GM18498 (cell line): ENCODE results near the gene CDKN1B.
A peak's percentile ranks its signal among the peaks of the same experiment; 100 is the strongest.

Experiments
- ATAC-seq: cut with Tn5 transposase; IDR thresholded peaks from one replicate; pipeline ENCODE4 v1.9.1; 2021; ENCODE audit warnings: mild to moderate bottlenecking, moderate library complexity; ENCODE audit not compliant: unreplicated experiment

The CDKN1B gene

GRCh38 chr12:12700254-12700653 lies 16.9 kb upstream of the CDKN1B start:
- no peak for ATAC-seq

GRCh38 chr12:12701457-12701856 lies 15.7 kb upstream of the CDKN1B start:
- no peak for ATAC-seq

- peak; percentile 65 for ATAC-seq
Observed at GRCh38 chr12:12704593-12705230, 12.5 kb upstream of the CDKN1B start.

DNA sequence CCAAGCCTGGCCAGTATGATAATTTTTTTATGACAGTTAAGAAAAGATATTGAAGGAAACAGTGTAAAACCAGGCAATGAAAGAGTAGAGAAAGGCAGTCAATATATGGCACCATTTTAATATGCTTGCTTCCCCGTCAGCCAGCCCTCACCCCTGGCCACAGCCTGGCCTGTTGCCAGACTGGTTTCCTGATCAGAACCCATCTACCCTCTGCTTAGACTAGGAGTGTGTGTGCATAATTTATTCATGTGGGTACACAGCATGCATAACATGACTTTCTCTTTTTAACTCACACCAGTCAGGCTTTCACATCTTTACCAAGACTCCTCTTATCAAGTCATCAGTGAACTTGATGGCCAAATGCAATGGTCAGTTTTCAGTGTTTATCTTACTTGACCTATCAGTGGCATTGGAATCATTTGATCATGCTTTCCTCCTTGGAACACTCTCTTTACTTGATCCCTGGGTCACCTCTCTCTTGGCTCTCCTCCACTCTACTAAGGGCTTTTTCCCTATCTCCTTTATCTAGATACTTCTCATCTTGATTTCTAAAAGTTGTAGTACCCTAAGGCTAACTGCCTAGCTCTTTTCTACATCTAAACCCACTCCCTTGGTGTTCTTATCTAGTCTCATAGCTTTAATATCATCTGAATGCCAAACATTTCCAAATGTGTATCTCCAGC lies 11.2 kb upstream of the CDKN1B start:
- no peak for ATAC-seq

- no peak for ATAC-seq
Observed at GRCh38 chr12:12713932-12714275, 3.3 kb upstream of the CDKN1B start.

- ATAC-seq: peak; percentile 30
Observed at GRCh38 chr12:12714276-12715021, 2.7 kb upstream of the CDKN1B start.

DNA sequence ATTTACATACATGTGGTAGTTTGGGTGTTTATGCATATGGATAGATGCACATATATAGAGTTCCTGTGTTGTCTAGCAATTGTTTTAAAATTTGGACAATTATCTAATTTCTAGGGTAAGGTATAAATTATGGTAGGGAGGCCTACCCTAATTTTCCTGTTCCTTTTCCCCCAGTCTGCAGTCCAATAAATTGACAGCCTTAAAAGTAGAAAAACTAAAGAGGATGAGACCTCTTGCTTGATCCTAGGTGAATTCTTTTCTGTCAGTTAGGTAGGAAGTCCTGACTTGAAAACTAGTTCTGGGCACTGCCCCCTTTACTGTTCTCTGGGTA lies 2.1 kb upstream of the CDKN1B start:
- no peak for ATAC-seq

DNA sequence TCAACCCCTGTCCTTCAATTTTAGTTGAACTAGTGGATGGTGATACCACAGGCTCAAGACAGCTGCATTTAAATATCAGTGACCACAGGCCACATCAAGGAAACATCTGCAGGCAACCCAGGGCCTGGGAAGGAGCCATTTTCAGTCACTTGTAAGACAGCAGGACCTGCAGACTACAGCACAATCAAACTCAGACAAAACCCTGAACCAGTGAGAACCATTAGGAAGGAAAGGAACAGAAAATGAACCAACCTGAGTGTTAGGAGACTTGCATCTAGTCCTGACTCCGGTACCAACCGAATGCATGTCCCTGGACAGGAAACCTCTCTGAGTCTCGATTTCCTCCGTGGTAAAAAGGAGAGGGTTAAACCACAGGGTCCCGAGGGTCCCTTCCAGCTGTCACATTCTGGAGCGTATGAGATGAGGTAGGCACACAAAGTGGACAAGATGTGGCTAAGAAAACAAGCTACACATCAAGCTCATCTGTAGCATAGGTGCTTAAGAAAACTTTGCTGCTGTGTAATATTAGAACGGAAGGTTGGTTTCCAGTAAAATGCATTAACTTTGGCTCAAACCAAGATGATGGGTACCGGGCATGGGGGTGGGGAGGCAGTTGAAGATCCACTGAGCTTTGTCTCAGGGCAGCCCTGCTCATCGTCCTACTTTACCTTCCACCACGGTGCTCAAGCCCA lies 1.6 kb upstream of the CDKN1B start:
- no peak for ATAC-seq

GRCh38 chr12:12716151-12716792 lies 896 bp upstream of the CDKN1B start:
- ATAC-seq: no peak

GRCh38 chr12:12717586-12718380 lies 615 bp downstream of the CDKN1B start:
- ATAC-seq: peak; percentile 11

DNA sequence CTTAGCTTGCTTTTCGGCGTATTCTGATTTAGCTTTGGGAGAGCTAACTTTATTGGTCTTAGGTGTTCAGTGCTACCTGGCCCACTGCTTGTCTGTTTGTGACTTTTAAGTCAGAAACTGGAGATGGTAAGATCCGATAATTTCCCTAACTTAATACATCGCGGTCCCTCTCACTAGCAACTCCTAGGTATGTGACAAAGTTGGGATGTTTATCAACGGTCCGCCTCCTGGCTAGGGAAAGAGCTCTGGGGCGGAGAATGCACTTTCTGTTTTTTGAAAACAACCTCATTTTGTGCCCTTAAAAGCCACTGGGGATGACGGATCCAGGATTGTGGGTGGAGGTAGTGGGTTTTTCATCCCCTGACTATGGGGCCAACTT lies 1.2 kb downstream of the CDKN1B start:
- no peak for ATAC-seq

DNA sequence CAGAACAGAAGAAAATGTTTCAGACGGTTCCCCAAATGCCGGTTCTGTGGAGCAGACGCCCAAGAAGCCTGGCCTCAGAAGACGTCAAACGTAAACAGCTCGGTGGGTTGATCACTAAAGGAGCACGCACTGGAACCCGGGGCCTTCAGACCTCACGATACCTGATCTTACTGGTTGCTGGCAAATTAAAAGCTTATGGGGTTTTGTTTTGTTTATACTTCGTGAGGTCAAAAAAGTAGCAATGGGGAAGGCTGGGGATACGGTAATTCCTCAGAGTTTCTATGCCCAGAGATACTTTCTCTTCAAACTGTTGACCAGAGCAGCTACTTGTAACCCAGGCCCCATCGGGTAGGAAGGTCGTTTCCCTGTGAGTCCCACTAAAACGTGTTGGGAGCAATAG lies 1.7 kb downstream of the CDKN1B start:
- no peak for ATAC-seq

- no peak for ATAC-seq
Observed at GRCh38 chr12:12719496-12719895, 2.3 kb downstream of the CDKN1B start.

DNA sequence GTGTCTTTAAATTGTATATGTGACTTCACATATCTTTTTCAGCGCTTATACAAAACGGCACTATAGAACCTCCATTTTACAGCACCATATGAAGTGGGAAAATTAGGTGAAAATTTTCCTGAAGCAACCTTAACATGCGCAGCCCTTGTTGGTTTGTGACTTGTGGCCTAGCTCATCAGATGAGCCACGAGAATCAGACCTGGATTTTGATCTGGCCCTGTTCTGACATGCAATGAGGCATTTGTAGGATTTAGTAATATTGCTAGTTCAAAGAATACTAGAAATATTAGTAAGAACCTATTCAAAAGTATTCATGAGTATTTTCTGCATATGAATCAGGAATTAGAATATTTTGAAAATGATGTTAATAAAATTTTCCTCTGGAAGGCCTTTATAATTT lies 2.9 kb downstream of the CDKN1B start:
- ATAC-seq: no peak

DNA sequence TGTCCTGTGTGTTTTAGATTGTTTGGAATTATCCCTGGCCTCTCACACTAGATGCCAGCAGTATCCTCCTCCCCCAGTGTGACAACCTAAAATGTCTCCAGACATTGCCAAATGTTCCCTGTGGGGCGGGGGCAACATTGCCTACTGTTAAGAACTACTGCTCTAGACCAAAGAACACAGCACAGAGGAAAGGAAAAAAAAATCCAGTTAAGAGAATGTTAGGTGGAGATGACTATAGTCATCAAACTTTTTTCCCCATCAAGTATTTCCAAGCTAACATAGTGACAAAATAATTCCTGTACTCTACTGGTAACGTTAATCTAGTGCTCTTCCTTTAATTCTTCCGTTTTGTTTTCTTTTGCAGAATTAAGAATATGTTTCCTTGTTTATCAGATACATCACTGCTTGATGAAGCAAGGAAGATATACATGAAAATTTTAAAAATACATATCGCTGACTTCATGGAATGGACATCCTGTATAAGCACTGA lies 3.5 kb downstream of the CDKN1B start:
- ATAC-seq: no peak

DNA sequence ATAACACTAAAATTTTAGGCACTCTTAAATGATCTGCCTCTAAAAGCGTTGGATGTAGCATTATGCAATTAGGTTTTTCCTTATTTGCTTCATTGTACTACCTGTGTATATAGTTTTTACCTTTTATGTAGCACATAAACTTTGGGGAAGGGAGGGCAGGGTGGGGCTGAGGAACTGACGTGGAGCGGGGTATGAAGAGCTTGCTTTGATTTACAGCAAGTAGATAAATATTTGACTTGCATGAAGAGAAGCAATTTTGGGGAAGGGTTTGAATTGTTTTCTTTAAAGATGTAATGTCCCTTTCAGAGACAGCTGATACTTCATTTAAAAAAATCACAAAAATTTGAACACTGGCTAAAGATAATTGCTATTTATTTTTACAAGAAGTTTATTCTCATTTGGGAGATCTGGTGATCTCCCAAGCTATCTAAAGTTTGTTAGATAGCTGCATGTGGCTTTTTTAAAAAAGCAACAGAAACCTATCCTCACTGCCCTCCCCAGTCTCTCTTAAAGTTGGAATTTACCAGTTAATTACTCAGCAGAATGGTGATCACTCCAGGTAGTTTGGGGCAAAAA lies 4.1 kb downstream of the CDKN1B start:
- no peak for ATAC-seq

DNA sequence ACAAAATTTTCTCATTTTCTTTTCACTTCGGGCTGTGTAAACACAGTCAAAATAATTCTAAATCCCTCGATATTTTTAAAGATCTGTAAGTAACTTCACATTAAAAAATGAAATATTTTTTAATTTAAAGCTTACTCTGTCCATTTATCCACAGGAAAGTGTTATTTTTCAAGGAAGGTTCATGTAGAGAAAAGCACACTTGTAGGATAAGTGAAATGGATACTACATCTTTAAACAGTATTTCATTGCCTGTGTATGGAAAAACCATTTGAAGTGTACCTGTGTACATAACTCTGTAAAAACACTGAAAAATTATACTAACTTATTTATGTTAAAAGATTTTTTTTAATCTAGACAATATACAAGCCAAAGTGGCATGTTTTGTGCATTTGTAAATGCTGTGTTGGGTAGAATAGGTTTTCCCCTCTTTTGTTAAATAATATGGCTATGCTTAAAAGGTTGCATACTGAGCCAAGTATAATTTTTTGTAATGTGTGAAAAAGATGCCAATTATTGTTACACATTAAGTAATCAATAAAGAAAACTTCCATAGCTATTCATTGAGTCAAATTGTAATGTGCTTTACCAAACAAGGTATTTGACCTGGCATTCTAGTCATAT lies 4.8 kb downstream of the CDKN1B start:
- ATAC-seq: no peak

- ATAC-seq: no peak
Observed at GRCh38 chr12:12722435-12723148, 5.4 kb downstream of the CDKN1B start.

GRCh38 chr12:12723149-12723680 lies 6.0 kb downstream of the CDKN1B start:
- ATAC-seq: no peak
